Measurements from ENCODE around the gene NHLH1. TPM values are rescaled to one million over a fixed set of nuclear protein-coding genes. Genes with fewer than 3 reads are reported as not detected.
A peak's percentile ranks its signal among the peaks of the same experiment; 100 is the strongest.
"Not testable (repeated sequence)": the region's sequence is repeated elsewhere in the genome, so short reads cannot be mapped to it uniquely, and the experiment has no call there.

NHLH1 gene
- polyA plus RNA-seq, 3 donors: 1.0 TPM; not detected in 2

DNA sequence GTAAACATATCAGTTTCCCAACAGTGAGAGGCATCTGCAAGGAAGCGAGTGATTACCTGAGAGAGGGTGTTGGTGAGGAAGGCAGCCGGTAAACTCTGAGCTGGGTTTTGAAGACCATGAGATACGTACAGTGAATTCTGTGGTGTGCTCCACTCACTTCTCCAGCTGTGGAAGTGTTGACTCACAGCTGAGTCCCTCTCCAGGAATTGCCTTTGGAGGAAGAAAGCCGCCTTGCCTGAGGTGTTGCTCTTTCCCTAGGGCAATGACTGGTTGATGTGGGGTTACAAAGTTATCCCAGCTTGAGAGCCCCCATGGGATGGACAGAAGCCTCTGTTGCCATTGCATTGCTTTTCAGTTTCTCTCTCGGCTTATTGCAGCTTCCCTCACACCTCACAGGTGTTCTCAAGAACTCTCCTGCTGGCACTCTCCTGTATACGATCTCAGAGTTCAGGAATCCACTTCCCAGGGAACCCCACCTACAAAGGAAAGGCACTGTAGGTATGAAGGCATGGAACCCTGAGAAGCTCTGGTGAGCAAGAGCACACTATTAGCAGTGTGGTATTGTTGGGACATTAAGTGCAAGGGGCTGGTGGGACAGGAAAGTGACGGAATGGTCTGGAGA is 10.8 kb downstream of the NHLH1 start:
- no peak overlapping the region for H2AFZ ChIP-seq (ENCODE audit: insufficient read depth, low read depth, low read length, poor library complexity, severe bottlenecking)
- H3K36me3 Mint-ChIP-seq: no peaks in the 10 kb centered on the region
- intact Hi-C loops (cut with micrococcal nuclease): loop anchor here in 1 of 2 donors (5.0 kb wide), 2 partner anchors 40 to 185 kb away; partner anchors contain the start of gene CASQ1
- no peak for DNase-seq
- no peaks in the 10 kb centered on the region for H3K9me3 Mint-ChIP-seq
- no peaks in the 10 kb centered on the region for H3K36me3 ChIP-seq (replicated peaks in 1 of 2; ENCODE audit: control insufficient read depth in 1 of 2, insufficient read depth in 2 of 2, low read length in 2 of 2)
- no peaks in the 10 kb centered on the region for H3K27me3 ChIP-seq (ENCODE audit: control insufficient read depth in 2 of 2, insufficient read depth in 2 of 2, low read length in 2 of 2)
- peak overlapping the region in 2 of 7 donors; percentile 11 to 45 for H3K27ac Mint-ChIP-seq
- no peaks in the 10 kb centered on the region for H3K9me3 ChIP-seq (replicated peaks in 1 of 2; ENCODE audit: control insufficient read depth in 1 of 2, insufficient read depth in 1 of 2, low read length in 2 of 2)
- H3K4me1 ChIP-seq (ENCODE audit: control insufficient read depth in 1 of 2, insufficient read depth in 2 of 2, low read length in 2 of 2): peaks cover 21 to 32% of the 10 kb centered on the region in 2 donors
- H3K4me3 ChIP-seq (replicated peaks in 1 of 3; ENCODE audit: low read depth in 2 of 3, low read length in 3 of 3): no peak overlapping the region
- no peaks in the 10 kb centered on the region for H3K79me2 ChIP-seq (ENCODE audit: insufficient read depth, low read length)
- H3K27me3 Mint-ChIP-seq (ENCODE audit: low read depth in 3 of 3): peaks cover 1 to 6% (median 5%) of the 10 kb centered on the region in 3 donors
- no peak overlapping the region for H3K4me2 ChIP-seq (replicated peaks; ENCODE audit: extremely low read depth, low read length, poor library complexity, severe bottlenecking)
- WGBS (ENCODE audit: insufficient coverage): 86% methylated on average over 5 of the region's 7 CpGs
- H3K4me1 Mint-ChIP-seq: peaks cover 32% of the 10 kb centered on the region
- H3K9ac ChIP-seq (ENCODE audit: insufficient read depth, low read length, poor library complexity, severe bottlenecking): no peak overlapping the region
- no peak overlapping the region for H3K27ac ChIP-seq (ENCODE audit: low read depth in 1 of 2, low read length in 2 of 2)
- TF ChIP-seq, protein P1, sequence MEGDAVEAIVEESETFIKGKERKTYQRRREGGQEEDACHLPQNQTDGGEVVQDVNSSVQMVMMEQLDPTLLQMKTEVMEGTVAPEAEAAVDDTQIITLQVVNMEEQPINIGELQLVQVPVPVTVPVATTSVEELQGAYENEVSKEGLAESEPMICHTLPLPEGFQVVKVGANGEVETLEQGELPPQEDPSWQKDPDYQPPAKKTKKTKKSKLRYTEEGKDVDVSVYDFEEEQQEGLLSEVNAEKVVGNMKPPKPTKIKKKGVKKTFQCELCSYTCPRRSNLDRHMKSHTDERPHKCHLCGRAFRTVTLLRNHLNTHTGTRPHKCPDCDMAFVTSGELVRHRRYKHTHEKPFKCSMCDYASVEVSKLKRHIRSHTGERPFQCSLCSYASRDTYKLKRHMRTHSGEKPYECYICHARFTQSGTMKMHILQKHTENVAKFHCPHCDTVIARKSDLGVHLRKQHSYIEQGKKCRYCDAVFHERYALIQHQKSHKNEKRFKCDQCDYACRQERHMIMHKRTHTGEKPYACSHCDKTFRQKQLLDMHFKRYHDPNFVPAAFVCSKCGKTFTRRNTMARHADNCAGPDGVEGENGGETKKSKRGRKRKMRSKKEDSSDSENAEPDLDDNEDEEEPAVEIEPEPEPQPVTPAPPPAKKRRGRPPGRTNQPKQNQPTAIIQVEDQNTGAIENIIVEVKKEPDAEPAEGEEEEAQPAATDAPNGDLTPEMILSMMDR (IDR thresholded peaks at IDR 0.05): no peak
- H4K20me1 ChIP-seq (ENCODE audit: insufficient read depth, low read length): no peaks in the 10 kb centered on the region
- H3K4me3 Mint-ChIP-seq: no peak overlapping the region

DNA sequence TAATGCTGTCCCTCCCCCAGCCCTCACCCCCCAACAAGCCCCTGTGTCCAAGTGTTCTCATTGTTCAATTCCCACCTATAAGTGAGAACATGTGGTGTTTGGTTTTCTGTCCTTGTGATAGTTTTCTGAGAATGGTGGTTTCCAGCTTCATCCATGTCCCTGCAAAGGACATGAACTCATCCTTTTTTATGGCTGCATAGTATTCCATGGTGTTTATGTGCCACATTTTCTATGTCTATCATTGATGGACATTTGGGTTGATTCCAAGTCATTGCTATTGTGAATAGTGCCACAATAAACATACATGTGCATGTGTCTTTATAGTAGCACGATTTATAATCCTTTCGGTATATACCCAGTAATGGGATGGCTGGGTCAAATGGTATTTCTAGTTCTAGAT is 17.9 kb downstream of the NHLH1 start:
- H3K4me2 ChIP-seq (replicated peaks; ENCODE audit: extremely low read depth, low read length, poor library complexity, severe bottlenecking); H3K27ac ChIP-seq (ENCODE audit: low read depth in 1 of 2, low read length in 2 of 2); H3K9me3 Mint-ChIP-seq; H3K79me2 ChIP-seq (ENCODE audit: insufficient read depth, low read length); DNase-seq; H3K4me3 Mint-ChIP-seq; intact Hi-C loops (cut with micrococcal nuclease); H3K4me3 ChIP-seq (replicated peaks in 1 of 3; ENCODE audit: low read depth in 2 of 3, low read length in 3 of 3); H2AFZ ChIP-seq (ENCODE audit: insufficient read depth, low read depth, low read length, poor library complexity, severe bottlenecking); H3K27me3 ChIP-seq (ENCODE audit: control insufficient read depth in 2 of 2, insufficient read depth in 2 of 2, low read length in 2 of 2); H3K4me1 ChIP-seq (ENCODE audit: control insufficient read depth in 1 of 2, insufficient read depth in 2 of 2, low read length in 2 of 2); H3K9ac ChIP-seq (ENCODE audit: insufficient read depth, low read length, poor library complexity, severe bottlenecking); H3K36me3 Mint-ChIP-seq; H3K27ac Mint-ChIP-seq; H3K4me1 Mint-ChIP-seq; H3K36me3 ChIP-seq (replicated peaks in 1 of 2; ENCODE audit: control insufficient read depth in 1 of 2, insufficient read depth in 2 of 2, low read length in 2 of 2); H3K9me3 ChIP-seq (replicated peaks in 1 of 2; ENCODE audit: control insufficient read depth in 1 of 2, insufficient read depth in 1 of 2, low read length in 2 of 2); H4K20me1 ChIP-seq (ENCODE audit: insufficient read depth, low read length): not testable (repeated sequence)
- H3K27me3 Mint-ChIP-seq (ENCODE audit: low read depth in 3 of 3): peaks cover 3 to 14% (median 9%) of the 10 kb centered on the region in 3 donors
- no CpG with 5 or more reads among the region's 2 CpGs for WGBS (ENCODE audit: insufficient coverage)

DNA sequence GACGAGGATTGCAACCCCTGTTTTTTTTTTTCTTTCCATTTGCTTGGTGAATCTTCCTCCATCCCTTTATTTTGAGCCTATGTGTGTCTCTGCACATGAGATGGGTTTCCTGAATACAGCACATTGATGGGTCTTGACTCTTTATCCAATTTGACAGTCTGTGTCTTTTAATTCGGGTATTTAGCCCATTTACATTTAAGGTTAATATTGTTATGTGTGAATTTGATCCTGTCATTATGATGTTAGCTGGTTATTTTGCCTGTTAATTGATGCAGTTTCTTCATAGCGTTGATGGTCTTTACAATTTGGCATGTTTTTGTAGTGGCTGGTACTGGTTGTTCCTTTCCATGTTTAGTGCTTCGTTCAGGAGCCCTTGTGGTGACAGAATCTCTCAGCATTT is 21.5 kb downstream of the NHLH1 start:
- H3K9me3 ChIP-seq (replicated peaks in 1 of 2; ENCODE audit: control insufficient read depth in 1 of 2, insufficient read depth in 1 of 2, low read length in 2 of 2); H3K27ac Mint-ChIP-seq; H4K20me1 ChIP-seq (ENCODE audit: insufficient read depth, low read length); intact Hi-C loops (cut with micrococcal nuclease); H3K79me2 ChIP-seq (ENCODE audit: insufficient read depth, low read length); H2AFZ ChIP-seq (ENCODE audit: insufficient read depth, low read depth, low read length, poor library complexity, severe bottlenecking); H3K9me3 Mint-ChIP-seq; DNase-seq; H3K27me3 ChIP-seq (ENCODE audit: control insufficient read depth in 2 of 2, insufficient read depth in 2 of 2, low read length in 2 of 2); H3K9ac ChIP-seq (ENCODE audit: insufficient read depth, low read length, poor library complexity, severe bottlenecking); H3K4me1 Mint-ChIP-seq; H3K4me1 ChIP-seq (ENCODE audit: control insufficient read depth in 1 of 2, insufficient read depth in 2 of 2, low read length in 2 of 2); H3K4me3 Mint-ChIP-seq; H3K27ac ChIP-seq (ENCODE audit: low read depth in 1 of 2, low read length in 2 of 2); H3K4me2 ChIP-seq (replicated peaks; ENCODE audit: extremely low read depth, low read length, poor library complexity, severe bottlenecking); H3K36me3 ChIP-seq (replicated peaks in 1 of 2; ENCODE audit: control insufficient read depth in 1 of 2, insufficient read depth in 2 of 2, low read length in 2 of 2); H3K4me3 ChIP-seq (replicated peaks in 1 of 3; ENCODE audit: low read depth in 2 of 3, low read length in 3 of 3); H3K36me3 Mint-ChIP-seq: not testable (repeated sequence)
- H3K27me3 Mint-ChIP-seq (ENCODE audit: low read depth in 3 of 3): peaks cover 5 to 22% (median 11%) of the 10 kb centered on the region in 3 donors
- WGBS (ENCODE audit: insufficient coverage): 100% methylated on average over 1 of the region's 4 CpGs

All from CD14-positive monocyte (primary cell).